ENCODE measurements around the gene DHX34. TPM values are rescaled to one million over a fixed set of nuclear protein-coding genes. Genes with fewer than 3 reads are reported as not detected.
"Not testable (repeated sequence)": the region's sequence is repeated elsewhere in the genome, so short reads cannot be mapped to it uniquely, and the experiment has no call there.

DHX34 gene
- total RNA-seq, 2 donors from 2014 or later: 20.4 to 21.3 TPM

DNA sequence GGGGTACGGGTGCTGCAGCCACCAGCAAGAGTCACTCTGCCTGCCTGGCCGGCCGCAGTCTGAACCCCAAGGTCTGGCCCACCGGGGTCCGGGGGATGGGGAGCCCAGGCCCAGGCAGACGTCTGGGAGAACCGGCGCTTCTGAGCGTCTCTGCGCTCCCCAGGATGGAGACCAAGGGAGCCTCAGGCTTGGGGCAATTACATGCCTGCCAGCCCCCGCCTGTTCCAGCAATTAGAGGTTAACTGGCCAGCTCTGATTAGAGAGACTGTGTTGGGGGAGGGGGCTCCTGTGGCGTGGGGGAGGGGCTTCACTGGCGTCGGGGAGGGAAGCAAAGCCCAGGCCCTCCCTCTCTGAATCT lies 58.3 kb downstream of the DHX34 start:
- Histone ChIP-seq H3K9me3 (no peaks in the 10 kb centered on the region), H3K36me3 (no peaks in the 10 kb centered on the region), H3K4me3 (no peak overlapping the region), H3K27ac (no peak overlapping the region), H3K4me1 (ENCODE audit: control insufficient read depth in 1 of 2, low read depth in 2 of 2) (no peaks in the 10 kb centered on the region), H3K27me3 (replicated peaks; ENCODE audit: insufficient read depth) (no peaks in the 10 kb centered on the region)
- TF ChIP-seq, protein P1, sequence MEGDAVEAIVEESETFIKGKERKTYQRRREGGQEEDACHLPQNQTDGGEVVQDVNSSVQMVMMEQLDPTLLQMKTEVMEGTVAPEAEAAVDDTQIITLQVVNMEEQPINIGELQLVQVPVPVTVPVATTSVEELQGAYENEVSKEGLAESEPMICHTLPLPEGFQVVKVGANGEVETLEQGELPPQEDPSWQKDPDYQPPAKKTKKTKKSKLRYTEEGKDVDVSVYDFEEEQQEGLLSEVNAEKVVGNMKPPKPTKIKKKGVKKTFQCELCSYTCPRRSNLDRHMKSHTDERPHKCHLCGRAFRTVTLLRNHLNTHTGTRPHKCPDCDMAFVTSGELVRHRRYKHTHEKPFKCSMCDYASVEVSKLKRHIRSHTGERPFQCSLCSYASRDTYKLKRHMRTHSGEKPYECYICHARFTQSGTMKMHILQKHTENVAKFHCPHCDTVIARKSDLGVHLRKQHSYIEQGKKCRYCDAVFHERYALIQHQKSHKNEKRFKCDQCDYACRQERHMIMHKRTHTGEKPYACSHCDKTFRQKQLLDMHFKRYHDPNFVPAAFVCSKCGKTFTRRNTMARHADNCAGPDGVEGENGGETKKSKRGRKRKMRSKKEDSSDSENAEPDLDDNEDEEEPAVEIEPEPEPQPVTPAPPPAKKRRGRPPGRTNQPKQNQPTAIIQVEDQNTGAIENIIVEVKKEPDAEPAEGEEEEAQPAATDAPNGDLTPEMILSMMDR (IDR thresholded peaks at IDR 0.05): no peak
- no peak for ATAC-seq (ENCODE audit: insufficient number of reproducible peaks, low FRiP score, low read depth)
- no peak for DNase-seq (ENCODE audit: low spot score)

DNA sequence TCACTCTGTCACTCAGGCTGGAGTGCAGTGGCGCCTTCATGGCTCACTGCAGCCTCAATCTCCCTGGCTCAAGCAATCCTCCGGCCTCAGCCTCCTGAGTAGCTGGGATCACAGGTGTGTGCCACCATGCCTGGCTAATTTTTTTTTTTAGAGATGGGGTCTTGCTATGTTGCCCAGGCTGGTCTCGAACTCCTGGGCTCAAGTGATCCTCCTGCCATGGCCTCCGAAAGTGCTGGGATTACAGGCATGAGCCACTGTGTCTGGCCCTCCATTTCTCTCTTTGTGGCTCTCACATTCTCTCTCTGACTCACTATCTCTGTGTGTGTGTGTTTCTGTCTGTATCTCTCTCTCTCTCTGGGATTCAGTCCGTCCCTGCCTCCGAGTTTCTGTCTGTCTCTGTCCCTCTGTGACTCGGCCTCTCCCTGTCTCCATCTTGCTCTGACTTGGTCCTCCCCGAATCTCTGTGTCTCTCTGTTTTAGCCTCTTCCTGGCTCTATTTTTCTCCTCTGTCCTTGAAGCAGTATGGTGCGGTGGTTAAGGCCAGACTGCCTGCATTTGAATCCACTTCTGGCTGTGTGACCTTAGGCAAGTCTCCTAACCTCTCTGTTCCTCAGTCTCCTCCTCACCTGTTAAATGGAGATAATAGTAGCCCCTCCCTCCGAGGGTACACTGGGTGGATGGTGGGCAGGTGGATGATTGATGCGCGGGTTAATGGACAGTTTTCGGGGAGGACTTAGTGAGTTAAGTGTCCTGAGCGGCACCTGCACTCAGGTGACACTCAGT lies 59.2 kb downstream of the DHX34 start:
- ATAC-seq (ENCODE audit: insufficient number of reproducible peaks, low FRiP score, low read depth) (no peak), DNase-seq (ENCODE audit: low spot score) (no peak)
- TF ChIP-seq, protein P1 (IDR thresholded peaks at IDR 0.05): no peak
- Histone ChIP-seq H3K9me3 (no peaks in the 10 kb centered on the region), H3K27ac (no peak overlapping the region), H3K4me3 (no peak overlapping the region), H3K4me1 (ENCODE audit: control insufficient read depth in 1 of 2, low read depth in 2 of 2) (no peaks in the 10 kb centered on the region), H3K27me3 (replicated peaks; ENCODE audit: insufficient read depth) (no peaks in the 10 kb centered on the region), H3K36me3 (no peaks in the 10 kb centered on the region)

DNA sequence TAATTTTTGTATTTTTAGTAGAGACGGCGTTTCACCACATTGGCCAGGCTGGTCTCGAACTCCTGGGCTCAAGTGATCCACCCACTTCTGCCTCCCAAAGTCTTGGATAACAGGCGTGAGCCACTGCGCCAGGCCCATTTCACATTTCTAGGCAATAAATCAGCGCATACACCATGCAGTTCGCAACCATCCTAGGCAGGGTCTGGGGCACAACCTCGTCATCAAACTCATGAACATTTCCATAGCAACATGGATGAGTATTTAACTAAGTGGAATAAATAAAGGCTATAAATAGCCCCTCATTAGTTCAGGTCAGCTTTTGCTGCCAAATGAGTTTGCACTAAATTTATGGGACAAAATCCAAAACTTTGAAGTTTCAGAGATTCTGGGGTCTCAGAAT lies 62.0 kb downstream of the DHX34 start:
- H3K4me3 ChIP-seq: no peak overlapping the region
- H3K27me3 ChIP-seq (replicated peaks; ENCODE audit: insufficient read depth): no peaks in the 10 kb centered on the region
- no peaks in the 10 kb centered on the region for H3K9me3 ChIP-seq
- H3K4me1 ChIP-seq (ENCODE audit: control insufficient read depth in 1 of 2, low read depth in 2 of 2): no peaks in the 10 kb centered on the region
- no peak overlapping the region for H3K27ac ChIP-seq
- DNase-seq (ENCODE audit: low spot score) (no peak), ATAC-seq (ENCODE audit: insufficient number of reproducible peaks, low FRiP score, low read depth) (no peak)
- H3K36me3 ChIP-seq: no peaks in the 10 kb centered on the region
- TF ChIP-seq, protein P1 (IDR thresholded peaks at IDR 0.05): no peak

DNA sequence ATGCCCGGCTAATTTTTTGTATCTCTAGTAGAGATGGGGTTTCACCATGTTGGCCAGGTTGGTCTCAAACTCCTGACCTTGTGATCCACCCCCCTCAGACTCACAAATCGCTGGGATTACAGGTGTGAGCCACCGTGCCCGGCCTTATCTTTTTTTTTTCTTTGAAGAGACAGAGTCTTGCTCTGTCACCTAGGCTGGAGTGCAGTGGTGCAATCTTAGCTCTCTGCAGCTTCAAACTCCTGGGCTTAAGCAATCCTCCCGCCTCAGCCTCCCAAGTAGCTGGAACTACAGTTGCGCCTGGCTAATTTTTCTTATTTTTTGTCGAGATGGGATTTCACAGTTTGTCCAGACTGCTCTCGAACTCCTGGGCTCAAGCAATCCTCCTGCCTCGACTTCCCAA lies 62.6 kb downstream of the DHX34 start:
- not testable (repeated sequence) for H3K27me3 ChIP-seq (replicated peaks; ENCODE audit: insufficient read depth); H3K4me1 ChIP-seq (ENCODE audit: control insufficient read depth in 1 of 2, low read depth in 2 of 2); H3K9me3 ChIP-seq; ATAC-seq (ENCODE audit: insufficient number of reproducible peaks, low FRiP score, low read depth); H3K27ac ChIP-seq; DNase-seq (ENCODE audit: low spot score); H3K36me3 ChIP-seq; H3K4me3 ChIP-seq

DNA sequence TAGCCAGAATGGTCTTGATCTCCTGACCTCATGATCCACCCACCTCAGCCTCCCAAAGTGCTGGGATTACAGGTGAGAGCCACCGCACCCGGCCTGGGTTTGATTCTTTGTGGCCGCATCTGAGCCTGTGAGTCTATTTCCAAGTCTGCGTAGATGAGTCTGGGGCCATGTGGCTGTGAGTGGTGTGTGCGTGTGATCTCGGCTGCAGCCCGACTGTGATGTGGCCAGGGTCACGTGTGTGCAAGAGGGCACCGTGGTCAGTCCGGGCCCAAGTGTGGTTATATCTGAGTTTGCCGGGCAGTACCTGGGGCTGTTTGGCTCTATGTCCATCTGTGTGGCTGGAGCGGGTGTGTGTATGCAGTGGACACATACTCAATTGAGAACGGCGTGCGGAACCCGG lies 64.8 kb downstream of the DHX34 start:
- ATAC-seq (ENCODE audit: insufficient number of reproducible peaks, low FRiP score, low read depth) (no peak), DNase-seq (ENCODE audit: low spot score) (no peak)
- Histone ChIP-seq H3K27me3 (replicated peaks; ENCODE audit: insufficient read depth) (no peaks in the 10 kb centered on the region), H3K9me3 (no peaks in the 10 kb centered on the region), H3K27ac (no peak overlapping the region), H3K4me1 (ENCODE audit: control insufficient read depth in 1 of 2, low read depth in 2 of 2) (no peaks in the 10 kb centered on the region), H3K36me3 (no peaks in the 10 kb centered on the region), H3K4me3 (no peak overlapping the region)
- TF ChIP-seq, protein P1 (IDR thresholded peaks at IDR 0.05): no peak

DNA sequence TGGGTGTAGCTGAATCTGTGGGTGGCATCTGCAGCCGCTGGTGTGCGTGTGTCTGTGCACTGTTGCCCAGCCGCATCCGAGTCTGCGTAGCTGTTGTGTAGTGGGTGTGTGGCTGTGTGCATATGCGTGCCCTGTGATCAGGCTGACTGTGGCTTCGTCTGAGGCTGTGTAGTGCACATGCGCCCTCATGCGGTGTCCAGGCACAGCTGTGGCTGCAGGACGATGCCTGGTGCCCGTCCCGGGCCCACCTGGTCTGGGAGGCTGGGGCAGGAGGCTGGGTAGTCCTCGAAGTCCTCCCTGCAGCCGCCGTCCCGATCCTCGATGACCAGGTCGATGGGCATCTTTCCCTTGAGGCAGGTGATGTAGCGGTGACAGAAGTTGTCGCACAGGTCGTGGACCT lies 65.4 kb downstream of the DHX34 start:
- H3K4me3 ChIP-seq: no peak overlapping the region
- no peaks in the 10 kb centered on the region for H3K4me1 ChIP-seq (ENCODE audit: control insufficient read depth in 1 of 2, low read depth in 2 of 2)
- TF ChIP-seq, protein P1 (IDR thresholded peaks at IDR 0.05): no peak
- H3K27ac ChIP-seq: no peak overlapping the region
- H3K27me3 ChIP-seq (replicated peaks; ENCODE audit: insufficient read depth): peaks cover 1% of the 10 kb centered on the region
- no peaks in the 10 kb centered on the region for H3K36me3 ChIP-seq
- no peaks in the 10 kb centered on the region for H3K9me3 ChIP-seq
- DNase-seq (ENCODE audit: low spot score): no peak
- ATAC-seq (ENCODE audit: insufficient number of reproducible peaks, low FRiP score, low read depth): no peak
